DOHH2 (cell line): ENCODE measurements around the gene ZNF367.

Source experiments
- H3F3A ChIP-seq: fragments of 200-600 bp; sonication (generic), shearing (Covaris generic); 2 replicates; pipeline ENCODE4 v1.6.0; 2016; ENCODE audit warnings: antibody characterized with exemption, mild to moderate bottlenecking; ENCODE audit not compliant: control insufficient read depth, insufficient read depth
- H3K27ac ChIP-seq: fragments of 200-600 bp; sonication (generic); 2 replicates; pipeline ENCODE4 v1.5.1; 2014; ENCODE audit warnings: low read depth, mild to moderate bottlenecking, low read length, moderate library complexity
- H3K27me3 ChIP-seq: fragments of 200-600 bp; sonication (generic); 2 replicates; pipeline ENCODE4 v1.6.1; 2014; ENCODE audit warnings: mild to moderate bottlenecking, low read length, mixed read lengths; ENCODE audit not compliant: control insufficient read depth
- H3K36me3 ChIP-seq: fragments of 200-600 bp; sonication (generic); 2 replicates; pipeline ENCODE4 v1.6.1; 2014; ENCODE audit warnings: mild to moderate bottlenecking, low read length, moderate library complexity, mixed read lengths; ENCODE audit not compliant: control insufficient read depth
- H3K4me1 ChIP-seq: fragments of 200-600 bp; sonication (generic); 2 replicates; pipeline ENCODE4 v1.6.1; 2014; ENCODE audit warnings: mild to moderate bottlenecking, low read length, mixed read lengths; ENCODE audit not compliant: control insufficient read depth
- H3K4me2 ChIP-seq: fragments of 200-600 bp; sonication (generic); 2 replicates; pipeline ENCODE4 v1.6.0; 2014; ENCODE audit warnings: mild to moderate bottlenecking, low read length, moderate library complexity
- H3K4me3 ChIP-seq: fragments of 200-600 bp; sonication (generic); 2 replicates; pipeline ENCODE4 v1.5.1; 2014; ENCODE audit warnings: mild to moderate bottlenecking, low read length, mixed read lengths
- H3K79me2 ChIP-seq: fragments of 200-600 bp; sonication (generic); 2 replicates; pipeline ENCODE4 v1.6.1; 2014; ENCODE audit warnings: mild to moderate bottlenecking, low read length, mixed read lengths; ENCODE audit not compliant: control insufficient read depth
- H3K9me2 ChIP-seq: fragments of 200-600 bp; sonication (generic); replicated peaks from 2 replicates; pipeline ENCODE4 v1.6.1; 2014; ENCODE audit warnings: mild to moderate bottlenecking, low read length, mixed read lengths; ENCODE audit not compliant: control insufficient read depth
- H3K9me3 ChIP-seq: fragments of 200-600 bp; sonication (generic); 2 replicates; pipeline ENCODE4 v1.6.1; 2014; ENCODE audit warnings: antibody characterized with exemption, low read length, mixed read lengths; ENCODE audit not compliant: control insufficient read depth, insufficient read depth
- H4K20me1 ChIP-seq: fragments of 200-600 bp; sonication (generic); 2 replicates; pipeline ENCODE4 v1.6.0; 2014; ENCODE audit warnings: low read depth, mild to moderate bottlenecking, antibody characterized with exemption, low read length, moderate library complexity; ENCODE audit not compliant: control insufficient read depth, insufficient read depth
- CTCF ChIP-seq: fragments of 200-600 bp; sonication (generic); IDR thresholded peaks from one replicate; pipeline ENCODE4 v1.5.1; 2014; ENCODE audit warnings: antibody characterized with exemption, mild to moderate bottlenecking, low read depth, low read length; ENCODE audit not compliant: poor library complexity, severe bottlenecking
- EZH2phosphoT487 ChIP-seq: fragments of 200-600 bp; sonication (generic); IDR thresholded peaks from 2 replicates; pipeline ENCODE4 v1.6.1; 2017; ENCODE audit warnings: borderline replicate concordance, mild to moderate bottlenecking, antibody characterized with exemption, low read length, moderate library complexity, mixed read lengths

ZNF367 gene

GRCh38 chr9:96417051-96417586, 1.1 kb downstream of the ZNF367 start:
- H3K4me2 ChIP-seq: peak overlapping the region; percentile 95
- no peaks in the 10 kb centered on the region for H3K9me2 ChIP-seq
- peaks cover 32% of the 10 kb centered on the region for H4K20me1 ChIP-seq
- H3F3A ChIP-seq: peaks cover 28% of the 10 kb centered on the region
- peak overlapping the region; percentile 76 for H3K27ac ChIP-seq
- peak overlapping the region; percentile 97 for H3K4me3 ChIP-seq
- peaks cover 74% of the 10 kb centered on the region for H3K79me2 ChIP-seq
- no peak for TF ChIP-seq CTCF
- TF ChIP-seq EZH2phosphoT487: no peak
- H3K36me3 ChIP-seq: peaks cover 57% of the 10 kb centered on the region
- H3K9me3 ChIP-seq: no peaks in the 10 kb centered on the region
- peaks cover 55% of the 10 kb centered on the region for H3K4me1 ChIP-seq
- H3K27me3 ChIP-seq: no peaks in the 10 kb centered on the region; the same call in 1 of the 2 replicates

- TF ChIP-seq CTCF (no peak), EZH2phosphoT487 (no peak)
These were observed 4.6 kb downstream of the ZNF367 start for GRCh38 chr9:96413302-96414221.

DNA sequence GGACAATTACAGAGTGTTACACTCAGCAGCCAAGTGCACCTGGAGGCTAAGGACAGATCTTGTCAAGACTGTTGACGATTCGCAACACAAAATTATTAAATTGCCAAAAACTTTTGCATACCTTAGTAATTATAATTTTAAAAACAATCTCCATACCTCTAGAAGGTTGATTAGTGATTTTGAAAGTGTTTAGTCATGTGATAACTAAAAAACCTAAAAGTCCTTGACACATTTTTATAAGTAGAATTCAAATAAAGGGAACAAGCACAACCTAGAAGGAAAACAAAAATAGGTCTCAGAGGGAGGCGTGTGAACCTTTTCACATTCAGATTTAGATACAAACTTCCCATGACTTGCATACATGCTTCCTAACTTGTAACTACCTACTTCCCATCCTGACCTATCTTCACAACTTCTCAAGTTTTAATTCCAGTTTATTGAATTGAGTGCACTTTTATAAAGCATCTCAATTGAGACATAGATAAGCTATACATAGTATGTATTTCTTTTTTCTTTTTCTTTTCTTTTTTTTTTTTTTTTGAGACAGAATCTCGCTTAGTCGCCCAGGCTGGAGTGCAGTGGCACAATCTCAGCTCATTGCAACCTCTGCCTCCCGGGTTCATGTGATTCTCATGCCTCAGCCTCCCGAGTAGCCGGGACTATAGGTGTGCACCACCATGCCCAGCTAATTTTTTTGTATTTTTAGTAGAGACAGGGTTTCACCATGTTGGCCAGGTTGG, 5.8 kb downstream of the ZNF367 start:
- Histone ChIP-seq H4K20me1 (peaks cover 61% of the 10 kb centered on the region), H3K27me3 (no peaks in the 10 kb centered on the region; the same call in 1 of the 2 replicates), H3K9me2 (no peaks in the 10 kb centered on the region), H3K4me3 (no peak overlapping the region), H3F3A (peaks cover 18% of the 10 kb centered on the region), H3K4me2 (no peak overlapping the region), H3K36me3 (peaks cover 72% of the 10 kb centered on the region), H3K4me1 (peaks cover 43% of the 10 kb centered on the region), H3K9me3 (no peaks in the 10 kb centered on the region), H3K79me2 (peaks cover 99% of the 10 kb centered on the region), H3K27ac (no peak overlapping the region)
- TF ChIP-seq CTCF: no peak
- no peak for TF ChIP-seq EZH2phosphoT487

More at GRCh38 chr9:96413302-96414221, 4.6 kb downstream of the ZNF367 start:
- H3K79me2 ChIP-seq: peaks cover 93% of the 10 kb centered on the region
- H3K4me3 ChIP-seq: peak overlapping the region; percentile 72
- H3K9me2 ChIP-seq: no peaks in the 10 kb centered on the region
- H3K4me2 ChIP-seq: peak overlapping the region; percentile 95
- H3F3A ChIP-seq: peaks cover 18% of the 10 kb centered on the region
- H3K4me1 ChIP-seq: peaks cover 43% of the 10 kb centered on the region
- H3K27me3 ChIP-seq: no peaks in the 10 kb centered on the region; the same call in 1 of the 2 replicates
- H4K20me1 ChIP-seq: peaks cover 56% of the 10 kb centered on the region
- H3K9me3 ChIP-seq: no peaks in the 10 kb centered on the region
- H3K36me3 ChIP-seq: peaks cover 74% of the 10 kb centered on the region
- peak overlapping the region; percentile 76 for H3K27ac ChIP-seq
